Measurements from ENCODE around the gene INHBC. TPM values are rescaled to one million over a fixed set of nuclear protein-coding genes. Genes with fewer than 3 reads are reported as not detected.

INHBC gene
- polyA plus RNA-seq, 1 of the 3 experiments (the other 2 are of a cell fraction), result 0.08 TPM

GRCh38 chr12:57487597-57488401 is 53.2 kb downstream of the INHBC start, which contains the start of gene MARS1 (continued):
- no peak for TF ChIP-seq REST (IDR thresholded peaks at IDR 0.05; ENCODE audit: low read depth, low read length)
- TF ChIP-seq FOXJ3 (CRISPR knock-in tag; IDR thresholded peaks at IDR 0.05), result no peak
- no peak for TF ChIP-seq FOXM1 (IDR thresholded peaks at IDR 0.05; ENCODE audit: low read depth)
- peak; percentile 76; the same call in 1 of the 2 replicates for TF ChIP-seq TAF1 (IDR thresholded peaks at IDR 0.05; ENCODE audit: borderline replicate concordance, low read depth, low read length)
- TF ChIP-seq YY1 (IDR thresholded peaks at IDR 0.05; ENCODE audit: low read depth), result peak; percentile 76; the same call in 1 of the 2 replicates
- no peak for TF ChIP-seq SMC3 (IDR thresholded peaks at IDR 0.05; ENCODE audit: low read depth, low read length)
- no peak for TF ChIP-seq MEF2A (IDR thresholded peaks at IDR 0.05; ENCODE audit: borderline replicate concordance, low read depth)
- no peak for TF ChIP-seq IRF3 (IDR thresholded peaks at IDR 0.05; ENCODE audit: low read depth, low read length)
- TF ChIP-seq TCF12 (IDR thresholded peaks at IDR 0.05), result peak; percentile 9; the same call in 1 of the 2 replicates
- TF ChIP-seq GABPA (IDR thresholded peaks at IDR 0.05; ENCODE audit: low read depth), result peak; percentile 95
- TF ChIP-seq POLR2AphosphoS5 (IDR thresholded peaks at IDR 0.05; ENCODE audit: low read depth, low read length), result peak; percentile 83
- TF ChIP-seq PBX3 (IDR thresholded peaks at IDR 0.05), result peak; percentile 14; the same call in 1 of the 2 replicates
- no peak for TF ChIP-seq NFIC (IDR thresholded peaks at IDR 0.05; ENCODE audit: borderline replicate concordance)
